HepG2 (cell line): Measurements from ENCODE around the gene SERPINA3. TPM values are rescaled to one million over a fixed set of nuclear protein-coding genes. Genes with fewer than 3 reads are reported as not detected.

Experiments used
- ATAC-seq: fragments of 200-7000 bp; cut with Tn5 transposase; 3 replicates; pipeline ENCODE4 v1.9.1; 2020; ENCODE audit warnings: mild to moderate bottlenecking, moderate library complexity
- BruUV-seq: library from RNA; stranded (reverse); fragments of 400-500 nt; replicated peaks from 2 replicates; lab custom pipeline; 2021; lab: Mats Ljungman, UMichigan
- CTCF ChIA-PET: fragments of 300-600 bp; formaldehyde crosslinking; extraction: SDS; loops from one replicate; lab custom pipeline; 2021; ENCODE audit warnings: low total read pairs, inconsistent platforms, low intra/inter-chr PET ratio; lab: Yijun Ruan, JAX
- POLR2A ChIA-PET: fragments of 350-600 bp; sonication (Branson Sonifier 250); formaldehyde crosslinking; loops from one replicate; lab custom pipeline; 2020; ENCODE audit warnings: antibody characterized with exemption, inconsistent platforms; lab: Yijun Ruan, JAX
- DNase-seq: peaks from one replicate; pipeline ENCODE4 v3.0.0-alpha.2; 2015; ENCODE audit warnings: low spot score
- FAIRE-seq: peaks from 3 replicates; lab custom pipeline; 2011; peaks lifted over from hg19 to GRCh38; lab: Jason Lieb, UNC
- H2AFZ ChIP-seq: one replicate; pipeline ENCODE4 v1.6.1; 2011; ENCODE audit warnings: low read length, inconsistent platforms
- H3K27ac ChIP-seq: fragments of 300-600 bp; 3 replicates; pipeline ENCODE4 v1.8.0; 2011; ENCODE audit warnings: mixed run types, mild to moderate bottlenecking, mixed read lengths, low read length, inconsistent platforms; ENCODE audit not compliant: insufficient read depth; ENCODE audit errors: extremely low read length
- H3K27me3 ChIP-seq, 2 experiments: fragments of 200-600 bp in 1 of 2; 2 replicates in 1 of 2; 3 replicates in 1 of 2; pipeline versions ENCODE4 v1.6.0 to v1.8.0; 2011; ENCODE audit warnings: low read length in 2 of 2, mild to moderate bottlenecking in 2 of 2, moderate library complexity in 2 of 2, inconsistent platforms in 1 of 2; ENCODE audit not compliant: insufficient read depth in 2 of 2, control insufficient read depth in 1 of 2
- H3K36me3 ChIP-seq, 2 experiments: fragments of 200-600 bp in 1 of 2; replicated peaks in 1 of 2; 2 replicates in 1 of 2; 3 replicates in 1 of 2; pipeline versions ENCODE4 v1.5.1 to v1.8.0; 2011; ENCODE audit warnings: low read length in 2 of 2, inconsistent platforms in 1 of 2; ENCODE audit not compliant: insufficient read depth in 2 of 2, control insufficient read depth in 1 of 2
- H3K4me1 ChIP-seq: 2 replicates; pipeline ENCODE4 v1.5.1; 2012; ENCODE audit warnings: low read length, inconsistent platforms; ENCODE audit not compliant: insufficient read depth
- H3K4me2 ChIP-seq: 2 replicates; pipeline ENCODE4 v1.6.0; 2011; ENCODE audit warnings: low read depth, low read length, inconsistent platforms
- H3K4me3 ChIP-seq, 3 experiments: fragments of 200-600 bp in 1 of 3; sonication (generic), shearing (Covaris generic) in 1 of 3; replicated peaks in 1 of 3; 2 replicates each; pipeline ENCODE4 v1.5.1; 2011 to 2016; ENCODE audit warnings: low read length in 3 of 3, inconsistent platforms in 2 of 3, low read depth in 2 of 3, mild to moderate bottlenecking in 2 of 3, control low read depth in 1 of 3, mixed read lengths in 1 of 3; ENCODE audit not compliant: insufficient read depth in 1 of 3
- H3K79me2 ChIP-seq: one replicate; pipeline ENCODE4 v1.6.1; 2011; ENCODE audit warnings: low read length, inconsistent platforms; ENCODE audit not compliant: insufficient read depth
- H3K9ac ChIP-seq: 2 replicates; pipeline ENCODE4 v1.6.0; 2011; ENCODE audit warnings: mild to moderate bottlenecking, low read depth, low read length, inconsistent platforms; ENCODE audit not compliant: insufficient read depth
- H3K9me3 ChIP-seq: 2 replicates; pipeline ENCODE4 v1.5.1; 2012; ENCODE audit warnings: mild to moderate bottlenecking, low read length
- H4K20me1 ChIP-seq: 2 replicates; pipeline ENCODE4 v1.6.0; 2011; ENCODE audit warnings: inconsistent platforms, mild to moderate bottlenecking, low read length, moderate library complexity; ENCODE audit not compliant: insufficient read depth
- ADNP ChIP-seq: sonication (generic); formaldehyde crosslinking; IDR thresholded peaks from 2 replicates; pipeline ENCODE4 v1.4.0; 2020; ENCODE audit warnings: missing genetic modification reagents
- ETV6 ChIP-seq: sonication (generic); formaldehyde crosslinking; conservative IDR thresholded peaks from 2 replicates; pipeline ENCODE4 v1.4.0; 2020; ENCODE audit warnings: missing genetic modification reagents
- MAFG ChIP-seq: sonication (generic); formaldehyde crosslinking; IDR thresholded peaks from 2 replicates; pipeline ENCODE4 v1.5.1; 2020; ENCODE audit warnings: mild to moderate bottlenecking, missing genetic modification reagents
- MED8 ChIP-seq: sonication (generic); formaldehyde crosslinking; IDR thresholded peaks from 2 replicates; pipeline ENCODE4 v1.8.1; 2023; ENCODE audit warnings: mild to moderate bottlenecking, missing genetic modification reagents; ENCODE audit not compliant: insufficient replicate concordance
- NCOA1 ChIP-seq: sonication (generic); formaldehyde crosslinking; IDR thresholded peaks from 2 replicates; pipeline ENCODE4 v1.9.0; 2021; ENCODE audit warnings: missing genetic modification reagents
- NFE2L2 ChIP-seq: fragments of 150-350 bp; IDR thresholded peaks from 2 replicates; pipeline ENCODE4 v1.6.1; 2014; ENCODE audit warnings: low read length
- NR2F1 ChIP-seq, 2 experiments: fragments of 450-650 bp in 1 of 2; formaldehyde crosslinking in 1 of 2; IDR thresholded peaks; 2 replicates each; pipeline versions ENCODE4 v1.5.0 to v1.6.1; 2016 to 2020; ENCODE audit warnings: mild to moderate bottlenecking in 1 of 2, missing compliant biosample characterization in 1 of 2, missing genetic modification reagents in 1 of 2, moderate library complexity in 1 of 2
- ONECUT2 ChIP-seq: sonication (generic); formaldehyde crosslinking; IDR thresholded peaks from 2 replicates; pipeline ENCODE4 v1.4.0; 2020; ENCODE audit warnings: missing genetic modification reagents
- STAT5B ChIP-seq: sonication (generic); formaldehyde crosslinking; IDR thresholded peaks from 2 replicates; pipeline ENCODE4 v1.4.0; 2020; ENCODE audit warnings: missing genetic modification reagents
- ZFAT ChIP-seq: sonication (generic); formaldehyde crosslinking; conservative IDR thresholded peaks from 2 replicates; pipeline ENCODE4 v1.8.1; 2023; ENCODE audit warnings: missing genetic modification reagents, inconsistent platforms
- ZNF136 ChIP-seq: sonication (generic); formaldehyde crosslinking; IDR thresholded peaks from 2 replicates; pipeline ENCODE4 v1.8.1; 2022; ENCODE audit warnings: low read depth, mild to moderate bottlenecking, moderate library complexity, missing genetic modification reagents
- ZNF34 ChIP-seq: sonication (generic); formaldehyde crosslinking; IDR thresholded peaks from 2 replicates; pipeline ENCODE4 v1.4.0; 2020; ENCODE audit warnings: mild to moderate bottlenecking, missing genetic modification reagents, borderline replicate concordance
- WGBS: methylation state at CpG from one replicate; pipeline ENCODE4 v1.1.6; 2017; ENCODE audit warnings: low lambda C conversion rate; 5-methylcytosine and 5-hydroxymethylcytosine counted together
- in situ Hi-C: cut with HindIII; loops from 2 replicates; pipeline ENCODE4 v1.10.0; 2017; ENCODE audit warnings: low pct_unique_long_range_greater_than_20kb; ENCODE audit not compliant: extremely low pct_ligation_motif_present
- intact Hi-C: fragments of 100-400 bp; cut with micrococcal nuclease; formaldehyde crosslinking; loops from one replicate; pipeline ENCODE4 v1.10.0; 2022; ENCODE audit not compliant: unreplicated experiment
- polyA plus RNA-seq, 8 experiments: library from polyadenylated mRNA; depleted of rRNA in 3 of 8; stranded (reverse) in 7 of 8; unstranded in 1 of 8; fragments of >200 nt; fragmentation: Illumina TruSeq in 4 of 8; extraction: Trizol in 4 of 8; gene quantifications; 2 replicates each; pipeline versions ENCODE4 v1.2.1 to v1.2.3, GENCODE V29; 2011 to 2016; ENCODE audit warnings: low read depth in 4 of 8, missing spikeins in 1 of 8, mixed read lengths in 1 of 8; ENCODE audit not compliant: insufficient read depth in 1 of 8
- total RNA-seq, 5 experiments: library from RNA; depleted of rRNA; stranded (reverse); fragments of >200 nt; fragmentation: Illumina TruSeq; extraction: Trizol; gene quantifications; 2 replicates each; pipeline ENCODE4 v1.2.3, GENCODE V29; 2016; ENCODE audit warnings: low read depth in 1 of 5
- TF ChIP-seq, protein P1 (sequence below): sonication (generic); formaldehyde crosslinking; IDR thresholded peaks from 2 replicates; pipeline ENCODE4 v1.4.0; 2020; ENCODE audit warnings: mild to moderate bottlenecking, missing genetic modification reagents
- TF ChIP-seq, protein P2 (sequence below): IDR thresholded peaks from 2 replicates; pipeline ENCODE4 v1.6.1; 2016; ENCODE audit warnings: mild to moderate bottlenecking, missing biosample characterization, missing genetic modification reagents
- TF ChIP-seq, protein P3 (sequence below): sonication (generic); formaldehyde crosslinking; IDR thresholded peaks from 2 replicates; pipeline ENCODE4 v1.5.0; 2020; ENCODE audit warnings: mild to moderate bottlenecking, missing genetic modification reagents
- TF ChIP-seq, protein P4 (sequence below): sonication (generic); formaldehyde crosslinking; IDR thresholded peaks from 2 replicates; pipeline ENCODE4 v1.4.0; 2020; ENCODE audit warnings: missing genetic modification reagents, borderline replicate concordance

The SERPINA3 gene
- total and polyA plus RNA-seq, 2 of the 13 experiments (the other 11 are each of a cell fraction or from before 2014, with no cell fraction given), result 825 to 2,200 TPM

DNA sequence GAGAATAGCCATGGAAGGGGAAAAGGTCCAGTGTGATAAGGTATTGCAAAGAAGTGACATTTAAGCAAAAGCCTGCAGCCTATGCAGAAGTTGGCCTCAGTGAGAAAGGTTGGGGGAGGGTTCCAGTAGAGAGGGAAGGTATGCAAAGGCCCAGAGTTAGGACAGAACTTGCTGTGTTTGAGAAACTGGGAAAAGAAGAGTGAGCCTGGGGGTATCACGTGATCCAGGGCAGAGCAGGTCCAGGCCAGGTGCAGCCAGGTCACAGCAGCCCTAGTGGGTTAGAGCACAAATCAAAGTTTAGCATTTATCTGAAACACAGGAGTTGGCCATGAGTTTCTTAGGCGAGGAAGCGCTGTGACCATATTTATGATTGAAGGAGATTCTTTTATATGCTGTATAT is 29.3 kb upstream of the SERPINA3 start:
- H3K27me3 ChIP-seq, result no peaks in the 10 kb centered on the region; a peak in 1 of 5 replicates
- in situ Hi-C loops (no loop called here), intact Hi-C loops (loop anchor here (1.0 to 5.0 kb wide), 2 partner anchors 10 to 34 kb away; no protein-coding TSS in a partner anchor)
- peak overlapping the region; percentile 61 to 88 (median 75) for H3K4me3 ChIP-seq
- DNase-seq (peak; percentile 41), ATAC-seq (peak; percentile 12; the same call in 2 of the 3 replicates), FAIRE-seq (peak; percentile 85)
- H2AFZ ChIP-seq, result no peak overlapping the region
- H3K9me3 ChIP-seq, result no peaks in the 10 kb centered on the region
- H3K4me2 ChIP-seq, result peak overlapping the region; percentile 97
- H3K36me3 ChIP-seq, result peaks cover 17 to 39% of the 10 kb centered on the region in 2 experiments; a peak in 4 of 5 replicates
- 52% methylated on average over 3 of the region's 3 CpGs for WGBS
- H3K4me1 ChIP-seq, result peaks cover 77% of the 10 kb centered on the region
- no peaks in the 10 kb centered on the region; the same call in 1 of the 2 replicates for H4K20me1 ChIP-seq
- no TSS peak for BruUV-seq
- H3K9ac ChIP-seq, result peak overlapping the region; percentile 85
- H3K27ac ChIP-seq, result peak overlapping the region; percentile 88
- CTCF ChIA-PET, result no interaction called here
- H3K79me2 ChIP-seq, result peaks cover 58% of the 10 kb centered on the region
- POLR2A ChIA-PET, result interaction anchor here (0.8 to 5.9 kb wide), 15 partner anchors 9 to 242 kb away, joined by 3 to 169 read pairs (median 10); partner anchors contain the start of genes SERPINA1, SERPINA3 and SERPINA4
- no peak for TF ChIP-seq ADNP
- no peak for TF ChIP-seq ZNF34
- no peak for TF ChIP-seq ONECUT2
- no peak for TF ChIP-seq NFE2L2
- TF ChIP-seq NCOA1 (CRISPR knock-in tag), result no peak
- peak; percentile 30 for TF ChIP-seq MED8 (CRISPR knock-in tag)
- TF ChIP-seq MAFG (CRISPR knock-in tag), result no peak
- TF ChIP-seq ETV6, result no peak
- TF ChIP-seq, protein P1, sequence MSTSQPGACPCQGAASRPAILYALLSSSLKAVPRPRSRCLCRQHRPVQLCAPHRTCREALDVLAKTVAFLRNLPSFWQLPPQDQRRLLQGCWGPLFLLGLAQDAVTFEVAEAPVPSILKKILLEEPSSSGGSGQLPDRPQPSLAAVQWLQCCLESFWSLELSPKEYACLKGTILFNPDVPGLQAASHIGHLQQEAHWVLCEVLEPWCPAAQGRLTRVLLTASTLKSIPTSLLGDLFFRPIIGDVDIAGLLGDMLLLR (CRISPR knock-in tag), result no peak
- TF ChIP-seq ZNF136 (CRISPR knock-in tag), result no peak
- TF ChIP-seq, protein P2, sequence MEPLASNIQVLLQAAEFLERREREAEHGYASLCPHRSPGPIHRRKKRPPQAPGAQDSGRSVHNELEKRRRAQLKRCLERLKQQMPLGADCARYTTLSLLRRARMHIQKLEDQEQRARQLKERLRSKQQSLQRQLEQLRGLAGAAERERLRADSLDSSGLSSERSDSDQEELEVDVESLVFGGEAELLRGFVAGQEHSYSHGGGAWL (CRISPR knock-in tag), result no peak
- TF ChIP-seq STAT5B (CRISPR knock-in tag), result no peak
- no peak for TF ChIP-seq NR2F1 (CRISPR knock-in tag; IDR thresholded peaks at IDR 0.05)
- TF ChIP-seq, protein P3, sequence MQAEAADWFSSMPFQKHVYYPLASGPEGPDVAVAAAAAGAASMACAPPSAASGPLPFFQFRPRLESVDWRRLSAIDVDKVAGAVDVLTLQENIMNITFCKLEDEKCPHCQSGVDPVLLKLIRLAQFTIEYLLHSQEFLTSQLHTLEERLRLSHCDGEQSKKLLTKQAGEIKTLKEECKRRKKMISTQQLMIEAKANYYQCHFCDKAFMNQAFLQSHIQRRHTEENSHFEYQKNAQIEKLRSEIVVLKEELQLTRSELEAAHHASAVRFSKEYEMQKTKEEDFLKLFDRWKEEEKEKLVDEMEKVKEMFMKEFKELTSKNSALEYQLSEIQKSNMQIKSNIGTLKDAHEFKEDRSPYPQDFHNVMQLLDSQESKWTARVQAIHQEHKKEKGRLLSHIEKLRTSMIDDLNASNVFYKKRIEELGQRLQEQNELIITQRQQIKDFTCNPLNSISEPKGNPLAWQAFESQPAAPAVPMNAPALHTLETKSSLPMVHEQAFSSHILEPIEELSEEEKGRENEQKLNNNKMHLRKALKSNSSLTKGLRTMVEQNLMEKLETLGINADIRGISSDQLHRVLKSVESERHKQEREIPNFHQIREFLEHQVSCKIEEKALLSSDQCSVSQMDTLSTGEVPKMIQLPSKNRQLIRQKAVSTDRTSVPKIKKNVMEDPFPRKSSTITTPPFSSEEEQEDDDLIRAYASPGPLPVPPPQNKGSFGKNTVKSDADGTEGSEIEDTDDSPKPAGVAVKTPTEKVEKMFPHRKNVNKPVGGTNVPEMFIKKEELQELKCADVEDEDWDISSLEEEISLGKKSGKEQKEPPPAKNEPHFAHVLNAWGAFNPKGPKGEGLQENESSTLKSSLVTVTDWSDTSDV (CRISPR knock-in tag), result no peak
- TF ChIP-seq, protein P4, sequence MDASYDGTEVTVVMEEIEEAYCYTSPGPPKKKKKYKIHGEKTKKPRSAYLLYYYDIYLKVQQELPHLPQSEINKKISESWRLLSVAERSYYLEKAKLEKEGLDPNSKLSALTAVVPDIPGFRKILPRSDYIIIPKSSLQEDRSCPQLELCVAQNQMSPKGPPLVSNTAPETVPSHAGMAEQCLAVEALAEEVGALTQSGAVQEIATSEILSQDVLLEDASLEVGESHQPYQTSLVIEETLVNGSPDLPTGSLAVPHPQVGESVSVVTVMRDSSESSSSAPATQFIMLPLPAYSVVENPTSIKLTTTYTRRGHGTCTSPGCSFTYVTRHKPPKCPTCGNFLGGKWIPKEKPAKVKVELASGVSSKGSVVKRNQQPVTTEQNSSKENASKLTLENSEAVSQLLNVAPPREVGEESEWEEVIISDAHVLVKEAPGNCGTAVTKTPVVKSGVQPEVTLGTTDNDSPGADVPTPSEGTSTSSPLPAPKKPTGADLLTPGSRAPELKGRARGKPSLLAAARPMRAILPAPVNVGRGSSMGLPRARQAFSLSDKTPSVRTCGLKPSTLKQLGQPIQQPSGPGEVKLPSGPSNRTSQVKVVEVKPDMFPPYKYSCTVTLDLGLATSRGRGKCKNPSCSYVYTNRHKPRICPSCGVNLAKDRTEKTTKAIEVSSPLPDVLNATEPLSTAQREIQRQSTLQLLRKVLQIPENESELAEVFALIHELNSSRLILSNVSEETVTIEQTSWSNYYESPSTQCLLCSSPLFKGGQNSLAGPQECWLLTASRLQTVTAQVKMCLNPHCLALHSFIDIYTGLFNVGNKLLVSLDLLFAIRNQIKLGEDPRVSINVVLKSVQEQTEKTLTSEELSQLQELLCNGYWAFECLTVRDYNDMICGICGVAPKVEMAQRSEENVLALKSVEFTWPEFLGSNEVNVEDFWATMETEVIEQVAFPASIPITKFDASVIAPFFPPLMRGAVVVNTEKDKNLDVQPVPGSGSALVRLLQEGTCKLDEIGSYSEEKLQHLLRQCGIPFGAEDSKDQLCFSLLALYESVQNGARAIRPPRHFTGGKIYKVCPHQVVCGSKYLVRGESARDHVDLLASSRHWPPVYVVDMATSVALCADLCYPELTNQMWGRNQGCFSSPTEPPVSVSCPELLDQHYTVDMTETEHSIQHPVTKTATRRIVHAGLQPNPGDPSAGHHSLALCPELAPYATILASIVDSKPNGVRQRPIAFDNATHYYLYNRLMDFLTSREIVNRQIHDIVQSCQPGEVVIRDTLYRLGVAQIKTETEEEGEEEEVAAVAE (CRISPR knock-in tag), result no peak
- TF ChIP-seq ZFAT (CRISPR knock-in tag), result no peak
